ENCODE data around the gene FRMD5. TPM values are rescaled to one million over a fixed set of nuclear protein-coding genes. Genes with fewer than 3 reads are reported as not detected.

FRMD5 gene
- total RNA-seq, 1 donor from 2014 or later: not detected

DNA sequence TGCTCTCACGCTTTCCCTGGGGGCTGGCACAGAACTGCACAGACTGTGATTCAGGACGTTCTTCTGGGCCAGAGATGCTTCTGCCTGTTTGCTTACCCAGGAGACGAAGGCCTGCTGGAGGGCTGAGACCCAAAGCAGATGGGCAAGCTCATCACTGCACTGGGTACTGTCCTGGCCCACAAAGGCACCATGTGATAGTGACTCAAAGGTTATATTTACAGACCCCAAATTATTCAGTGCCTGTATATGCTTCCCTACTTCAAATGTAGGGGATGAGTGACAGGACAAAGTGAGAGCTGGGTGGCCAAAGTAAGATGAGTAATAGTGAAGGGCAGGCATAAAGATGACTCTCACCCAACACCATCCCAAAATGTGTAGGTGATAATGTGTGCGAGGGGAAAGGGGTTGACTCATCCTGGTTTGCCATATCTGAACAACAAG is 240.9 kb downstream of the FRMD5 start:
- no peaks in the 10 kb centered on the region for H3K36me3 Mint-ChIP-seq (ENCODE audit: unreplicated experiment)
- H3K27me3 Mint-ChIP-seq (ENCODE audit: unreplicated experiment): peaks cover 60% of the 10 kb centered on the region
- no peaks in the 10 kb centered on the region for H3K9me3 Mint-ChIP-seq (ENCODE audit: unreplicated experiment)
- no peak overlapping the region for H3K4me3 Mint-ChIP-seq (ENCODE audit: unreplicated experiment)
- TF ChIP-seq, protein P1, sequence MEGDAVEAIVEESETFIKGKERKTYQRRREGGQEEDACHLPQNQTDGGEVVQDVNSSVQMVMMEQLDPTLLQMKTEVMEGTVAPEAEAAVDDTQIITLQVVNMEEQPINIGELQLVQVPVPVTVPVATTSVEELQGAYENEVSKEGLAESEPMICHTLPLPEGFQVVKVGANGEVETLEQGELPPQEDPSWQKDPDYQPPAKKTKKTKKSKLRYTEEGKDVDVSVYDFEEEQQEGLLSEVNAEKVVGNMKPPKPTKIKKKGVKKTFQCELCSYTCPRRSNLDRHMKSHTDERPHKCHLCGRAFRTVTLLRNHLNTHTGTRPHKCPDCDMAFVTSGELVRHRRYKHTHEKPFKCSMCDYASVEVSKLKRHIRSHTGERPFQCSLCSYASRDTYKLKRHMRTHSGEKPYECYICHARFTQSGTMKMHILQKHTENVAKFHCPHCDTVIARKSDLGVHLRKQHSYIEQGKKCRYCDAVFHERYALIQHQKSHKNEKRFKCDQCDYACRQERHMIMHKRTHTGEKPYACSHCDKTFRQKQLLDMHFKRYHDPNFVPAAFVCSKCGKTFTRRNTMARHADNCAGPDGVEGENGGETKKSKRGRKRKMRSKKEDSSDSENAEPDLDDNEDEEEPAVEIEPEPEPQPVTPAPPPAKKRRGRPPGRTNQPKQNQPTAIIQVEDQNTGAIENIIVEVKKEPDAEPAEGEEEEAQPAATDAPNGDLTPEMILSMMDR (IDR thresholded peaks at IDR 0.05): no peak
- no peak overlapping the region for H3K27ac Mint-ChIP-seq (ENCODE audit: unreplicated experiment)
- DNase-seq (ENCODE audit: extremely low spot score, unreplicated experiment): no peak
- H3K4me1 Mint-ChIP-seq (ENCODE audit: unreplicated experiment): no peaks in the 10 kb centered on the region

DNA sequence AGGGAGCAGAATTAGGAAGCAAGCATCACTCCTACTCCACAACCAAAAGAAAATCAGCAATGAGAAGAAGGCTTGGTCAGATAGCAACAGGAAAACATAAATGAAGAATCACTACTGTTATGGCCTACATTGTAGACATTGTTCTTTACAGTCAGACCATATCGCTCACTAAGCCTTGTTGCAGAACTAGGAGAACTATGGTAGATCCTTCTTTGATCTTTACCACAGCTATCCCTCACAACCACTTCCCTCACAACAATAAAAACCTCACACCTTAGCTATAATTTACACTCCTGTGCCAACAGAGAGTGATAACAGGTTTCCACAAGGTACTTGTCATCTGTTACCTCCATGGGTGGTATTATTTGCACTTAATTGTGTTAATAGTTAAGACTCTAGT is 241.7 kb downstream of the FRMD5 start:
- Mint-ChIP-seq H3K36me3 (ENCODE audit: unreplicated experiment) (no peaks in the 10 kb centered on the region), H3K4me3 (ENCODE audit: unreplicated experiment) (no peak overlapping the region), H3K4me1 (ENCODE audit: unreplicated experiment) (no peaks in the 10 kb centered on the region), H3K9me3 (ENCODE audit: unreplicated experiment) (no peaks in the 10 kb centered on the region), H3K27ac (ENCODE audit: unreplicated experiment) (no peak overlapping the region), H3K27me3 (ENCODE audit: unreplicated experiment) (peaks cover 65% of the 10 kb centered on the region)
- no peak for DNase-seq (ENCODE audit: extremely low spot score, unreplicated experiment)
- TF ChIP-seq, protein P1 (IDR thresholded peaks at IDR 0.05): no peak

DNA sequence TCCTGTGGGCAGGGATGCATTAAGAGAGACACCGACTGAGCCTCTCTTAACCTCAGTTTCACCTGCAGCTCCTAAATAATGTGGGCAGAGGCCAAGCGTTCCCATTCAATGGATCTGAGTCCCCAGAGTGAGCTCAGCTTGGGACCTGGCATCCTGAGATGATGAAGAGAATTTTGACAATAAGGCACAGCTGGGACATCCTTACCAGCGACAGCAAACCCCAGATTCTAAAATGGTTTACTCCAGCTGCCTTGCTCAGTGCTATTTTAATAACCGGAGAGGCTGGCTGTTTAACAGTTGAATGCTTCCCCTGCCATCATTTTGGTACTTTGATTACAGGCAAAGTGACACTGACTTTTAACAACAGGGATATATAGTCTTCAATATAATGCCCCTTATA is 244.5 kb downstream of the FRMD5 start:
- no peak overlapping the region for H3K4me3 Mint-ChIP-seq (ENCODE audit: unreplicated experiment)
- H3K4me1 Mint-ChIP-seq (ENCODE audit: unreplicated experiment): no peaks in the 10 kb centered on the region
- H3K27me3 Mint-ChIP-seq (ENCODE audit: unreplicated experiment): peaks cover 76% of the 10 kb centered on the region
- H3K36me3 Mint-ChIP-seq (ENCODE audit: unreplicated experiment): no peaks in the 10 kb centered on the region
- TF ChIP-seq, protein P1 (IDR thresholded peaks at IDR 0.05): no peak
- H3K9me3 Mint-ChIP-seq (ENCODE audit: unreplicated experiment): no peaks in the 10 kb centered on the region
- H3K27ac Mint-ChIP-seq (ENCODE audit: unreplicated experiment): no peak overlapping the region
- no peak for DNase-seq (ENCODE audit: extremely low spot score, unreplicated experiment)

DNA sequence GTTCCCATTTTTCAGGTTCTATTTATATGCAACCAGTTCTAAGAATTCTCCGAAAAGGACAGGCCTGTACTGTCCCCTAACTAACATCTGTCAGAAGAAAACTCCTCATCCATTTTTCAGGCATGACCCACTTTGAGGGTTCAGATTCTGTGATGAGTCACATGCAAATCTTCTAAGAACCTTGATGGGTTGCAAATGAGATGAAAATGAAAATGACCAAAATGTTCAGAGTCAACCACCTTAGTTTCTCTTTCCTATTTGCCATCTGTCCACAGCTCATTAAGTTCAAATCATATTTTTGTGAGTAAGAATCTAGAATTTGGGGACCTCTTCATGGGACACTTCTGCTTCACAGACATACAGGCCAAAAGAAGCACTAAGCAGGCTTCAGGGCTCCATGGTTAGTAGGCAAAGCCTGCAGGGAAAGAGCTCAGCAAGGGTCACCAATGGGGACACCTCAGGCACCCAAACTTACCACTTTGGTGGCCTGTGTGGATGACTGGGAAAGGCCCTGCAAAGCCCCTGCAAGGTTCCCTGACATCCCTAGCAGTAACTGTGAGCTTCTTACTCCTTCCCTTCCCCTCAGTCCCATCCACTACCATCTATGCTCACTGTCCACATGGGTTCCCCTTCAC is 246.3 kb downstream of the FRMD5 start:
- TF ChIP-seq, protein P1 (IDR thresholded peaks at IDR 0.05): no peak
- Mint-ChIP-seq H3K27ac (ENCODE audit: unreplicated experiment) (no peak overlapping the region), H3K27me3 (ENCODE audit: unreplicated experiment) (peaks cover 66% of the 10 kb centered on the region), H3K9me3 (ENCODE audit: unreplicated experiment) (no peaks in the 10 kb centered on the region), H3K4me3 (ENCODE audit: unreplicated experiment) (no peak overlapping the region), H3K36me3 (ENCODE audit: unreplicated experiment) (no peaks in the 10 kb centered on the region), H3K4me1 (ENCODE audit: unreplicated experiment) (no peaks in the 10 kb centered on the region)
- no peak for DNase-seq (ENCODE audit: extremely low spot score, unreplicated experiment)

DNA sequence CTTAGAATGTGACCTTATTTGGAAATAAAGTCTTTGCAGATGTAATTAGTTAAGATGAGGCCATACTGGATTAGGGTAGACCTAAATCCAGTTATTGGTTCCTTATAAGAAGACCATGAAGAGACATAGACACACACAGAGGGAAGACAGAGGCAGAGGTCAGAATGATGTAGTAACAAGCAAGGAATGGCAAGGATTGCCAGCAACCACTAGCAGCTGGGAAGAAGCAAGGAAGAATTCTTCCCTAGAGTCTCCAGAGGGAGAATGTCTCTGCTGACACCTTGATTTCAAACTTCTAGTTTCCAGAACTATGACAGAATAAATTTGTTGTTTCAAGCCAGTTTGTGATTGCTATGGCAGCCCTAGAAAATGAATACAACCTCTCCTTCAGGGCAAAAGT is 251.6 kb downstream of the FRMD5 start:
- Mint-ChIP-seq H3K4me1 (ENCODE audit: unreplicated experiment) (no peaks in the 10 kb centered on the region), H3K36me3 (ENCODE audit: unreplicated experiment) (no peaks in the 10 kb centered on the region), H3K4me3 (ENCODE audit: unreplicated experiment) (no peak overlapping the region), H3K9me3 (ENCODE audit: unreplicated experiment) (no peaks in the 10 kb centered on the region), H3K27ac (ENCODE audit: unreplicated experiment) (no peak overlapping the region), H3K27me3 (ENCODE audit: unreplicated experiment) (peaks cover 48% of the 10 kb centered on the region)
- TF ChIP-seq, protein P1 (IDR thresholded peaks at IDR 0.05): no peak
- DNase-seq (ENCODE audit: extremely low spot score, unreplicated experiment): no peak

Measured in osteocyte (in vitro differentiated cells).